ENCODE measurements around the gene SPEF1. TPM values are rescaled to one million over a fixed set of nuclear protein-coding genes. Genes with fewer than 3 reads are reported as not detected.
"Not testable (repeated sequence)": the region's sequence is repeated elsewhere in the genome, so short reads cannot be mapped to it uniquely, and the experiment has no call there.

SPEF1 gene, protein sequence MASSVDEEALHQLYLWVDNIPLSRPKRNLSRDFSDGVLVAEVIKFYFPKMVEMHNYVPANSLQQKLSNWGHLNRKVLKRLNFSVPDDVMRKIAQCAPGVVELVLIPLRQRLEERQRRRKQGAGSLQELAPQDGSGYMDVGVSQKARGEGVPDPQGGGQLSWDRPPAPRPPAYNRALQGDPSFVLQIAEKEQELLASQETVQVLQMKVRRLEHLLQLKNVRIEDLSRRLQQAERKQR
- 0.17 and 0.62 TPM in 2 replicates for polyA plus RNA-seq (2014; cell fraction: cytosol; rRNA removed)
- 0.20 and 3.4 TPM in 2 replicates for polyA plus RNA-seq (2014; cell fraction: nucleus; rRNA removed)

DNA sequence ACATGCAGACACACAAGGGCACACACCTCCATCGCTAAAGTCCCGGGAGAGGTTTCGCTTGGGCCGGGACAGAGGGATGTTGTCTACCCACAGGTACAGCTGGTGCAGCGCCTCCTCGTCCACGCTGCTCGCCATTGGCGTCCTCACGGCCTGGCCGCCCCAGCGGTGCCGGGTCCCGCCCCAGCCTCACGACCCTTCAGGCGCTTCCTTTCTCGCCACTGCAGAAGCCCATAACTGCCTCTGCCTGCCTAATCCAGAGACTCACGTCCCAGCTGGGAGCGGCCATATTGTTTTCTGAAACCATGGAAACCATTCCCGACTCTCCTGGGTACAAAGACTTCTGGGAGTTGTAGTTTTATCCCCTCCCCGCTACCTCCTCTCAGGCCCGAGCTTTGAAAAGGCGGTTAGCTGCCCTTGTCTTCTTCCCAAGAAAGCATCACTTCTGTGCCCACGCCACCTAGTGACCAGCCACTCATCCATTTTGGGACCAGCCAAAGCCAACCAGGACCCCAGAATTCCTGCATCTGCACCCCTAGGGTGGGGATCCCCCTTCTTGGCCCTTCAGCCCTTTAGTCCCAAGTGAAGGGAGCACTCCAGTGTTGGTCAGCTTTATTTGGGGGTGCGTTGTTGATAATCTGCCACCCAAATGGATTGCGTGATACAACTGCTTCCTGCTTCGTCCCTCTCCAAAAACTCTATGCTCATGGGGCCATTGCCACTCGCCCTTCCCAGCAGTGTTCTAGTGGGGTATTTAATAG, at the start of gene SPEF1:
SPEF1 (minus strand) TSS at position 296 of the 758 bp plus-strand sequence; CDS start at position 135, 161 bp downstream.
- peak; percentile 96 for DNase-seq (ENCODE audit: low spot score)

DNA sequence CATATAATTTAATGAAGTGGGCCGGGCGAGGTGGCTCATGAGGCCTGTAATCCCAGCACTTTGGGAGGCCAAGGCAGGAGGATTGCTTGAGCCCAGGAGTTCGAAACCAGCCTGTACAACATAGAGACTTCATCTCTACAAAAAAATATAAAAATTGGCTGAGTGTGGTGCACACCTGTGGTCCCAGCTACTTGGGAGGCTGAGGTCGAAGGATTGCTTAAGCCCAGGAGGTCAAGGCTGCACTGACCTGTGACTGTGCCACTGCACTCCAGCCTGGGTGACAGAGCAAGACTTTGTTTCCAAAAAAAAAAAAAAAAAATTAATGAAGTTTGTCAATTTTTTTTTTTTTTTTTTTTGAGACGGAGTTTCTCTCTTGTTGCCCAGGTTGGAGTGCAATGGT, 48.6 kb upstream of the SPEF1 start:
- DNase-seq (ENCODE audit: low spot score), result not testable (repeated sequence)

DNA sequence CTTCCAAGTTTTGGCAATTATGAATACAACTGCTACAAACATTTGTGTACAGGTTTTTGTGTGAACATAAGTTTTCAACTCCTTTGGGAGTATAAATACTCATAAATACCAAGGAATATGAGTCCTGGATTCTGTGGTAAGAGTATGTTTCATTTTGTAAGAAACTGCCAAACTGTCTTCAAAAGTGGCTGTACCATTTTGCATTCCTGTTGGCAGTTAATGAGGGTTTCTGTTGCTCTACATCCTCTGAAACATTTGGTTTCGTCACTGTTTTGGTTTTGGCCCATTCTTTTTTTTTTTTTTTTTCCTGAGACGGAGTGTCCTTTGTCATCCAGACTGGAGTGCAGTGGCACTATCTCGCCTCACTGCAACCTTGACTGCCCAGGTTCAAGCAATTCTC, 47.5 kb upstream of the SPEF1 start:
- no peak for DNase-seq (ENCODE audit: low spot score)

DNA sequence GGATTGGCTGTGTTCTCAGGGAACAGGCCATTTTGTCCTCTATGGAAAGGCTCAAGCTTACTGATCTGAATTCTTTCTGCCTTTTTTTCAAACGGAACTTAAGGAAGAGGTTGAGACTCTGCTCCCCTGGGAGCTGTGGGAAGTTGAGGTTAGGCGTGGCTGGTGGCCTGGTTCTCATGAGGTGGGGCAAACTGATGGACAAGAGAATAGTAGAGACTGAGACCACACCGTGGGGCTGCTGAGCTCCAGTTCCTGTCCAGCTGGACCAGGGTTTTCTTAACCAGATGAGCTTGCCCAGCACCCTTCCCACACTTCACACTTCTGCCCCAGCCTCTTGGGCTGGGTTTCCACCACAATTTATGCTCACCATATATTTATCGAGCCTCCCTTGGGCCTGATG, 45.2 kb upstream of the SPEF1 start:
- no peak for DNase-seq (ENCODE audit: low spot score)

DNA sequence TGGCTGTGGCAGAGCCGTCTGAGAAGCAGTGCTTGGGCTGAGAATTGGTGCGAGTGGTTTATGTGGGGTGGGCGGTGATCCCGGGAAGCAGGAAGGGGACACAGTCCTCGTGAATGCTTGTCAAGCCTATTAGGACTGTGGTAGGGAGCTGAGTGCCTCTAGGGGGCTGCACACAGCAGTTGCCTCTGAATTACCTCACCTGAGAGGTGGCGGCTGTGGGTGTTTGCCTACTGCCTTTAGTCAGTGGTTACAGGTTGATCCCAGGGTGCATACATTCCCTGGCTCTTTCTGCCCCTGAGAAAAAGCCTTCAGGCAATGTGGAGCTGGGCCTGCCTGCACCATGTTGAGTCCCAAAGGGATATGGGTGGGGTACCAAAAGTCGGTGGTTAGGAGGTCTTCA, 44.3 kb upstream of the SPEF1 start:
- DNase-seq (ENCODE audit: low spot score), result no peak

DNA sequence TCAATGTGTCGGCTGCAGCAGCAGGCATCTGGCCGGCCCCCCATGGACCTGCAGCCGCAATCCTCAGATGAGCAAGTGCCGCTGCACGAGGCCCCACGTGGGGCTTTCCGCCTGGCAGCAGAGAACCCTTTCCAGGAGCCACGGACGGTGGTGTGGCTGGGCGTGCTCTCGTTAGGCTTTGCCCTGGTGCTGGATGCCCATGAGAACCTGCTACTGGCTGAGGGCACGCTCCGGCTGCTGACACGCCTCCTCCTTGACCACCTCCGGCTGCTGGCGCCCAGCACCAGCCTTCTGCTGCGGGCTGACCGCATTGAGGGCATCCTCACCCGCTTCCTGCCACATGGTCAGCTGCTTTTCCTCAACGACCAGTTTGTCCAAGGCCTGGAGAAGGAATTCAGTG, 42.6 kb upstream of the SPEF1 start:
- no peak for DNase-seq (ENCODE audit: low spot score)

DNA sequence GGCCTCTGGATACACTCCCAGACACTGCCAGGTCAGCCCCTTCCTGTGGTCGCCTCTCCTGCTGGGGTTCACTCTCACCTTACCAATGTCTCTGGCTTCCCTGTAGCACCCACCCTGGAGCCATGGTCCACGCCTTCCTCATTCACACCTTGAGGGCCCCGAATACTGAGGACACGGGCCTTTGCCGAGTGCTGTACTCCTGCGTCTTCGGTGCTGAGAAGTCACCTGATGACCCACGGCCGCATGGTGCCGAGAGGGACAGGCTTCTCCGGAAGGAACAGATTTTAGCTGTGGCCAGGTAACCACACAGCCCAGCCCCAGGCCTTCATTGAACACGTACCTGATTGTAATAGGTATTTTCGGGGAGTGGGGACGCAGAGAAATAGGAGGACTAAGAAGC, 40.7 kb upstream of the SPEF1 start:
- DNase-seq (ENCODE audit: low spot score), result no peak

DNA sequence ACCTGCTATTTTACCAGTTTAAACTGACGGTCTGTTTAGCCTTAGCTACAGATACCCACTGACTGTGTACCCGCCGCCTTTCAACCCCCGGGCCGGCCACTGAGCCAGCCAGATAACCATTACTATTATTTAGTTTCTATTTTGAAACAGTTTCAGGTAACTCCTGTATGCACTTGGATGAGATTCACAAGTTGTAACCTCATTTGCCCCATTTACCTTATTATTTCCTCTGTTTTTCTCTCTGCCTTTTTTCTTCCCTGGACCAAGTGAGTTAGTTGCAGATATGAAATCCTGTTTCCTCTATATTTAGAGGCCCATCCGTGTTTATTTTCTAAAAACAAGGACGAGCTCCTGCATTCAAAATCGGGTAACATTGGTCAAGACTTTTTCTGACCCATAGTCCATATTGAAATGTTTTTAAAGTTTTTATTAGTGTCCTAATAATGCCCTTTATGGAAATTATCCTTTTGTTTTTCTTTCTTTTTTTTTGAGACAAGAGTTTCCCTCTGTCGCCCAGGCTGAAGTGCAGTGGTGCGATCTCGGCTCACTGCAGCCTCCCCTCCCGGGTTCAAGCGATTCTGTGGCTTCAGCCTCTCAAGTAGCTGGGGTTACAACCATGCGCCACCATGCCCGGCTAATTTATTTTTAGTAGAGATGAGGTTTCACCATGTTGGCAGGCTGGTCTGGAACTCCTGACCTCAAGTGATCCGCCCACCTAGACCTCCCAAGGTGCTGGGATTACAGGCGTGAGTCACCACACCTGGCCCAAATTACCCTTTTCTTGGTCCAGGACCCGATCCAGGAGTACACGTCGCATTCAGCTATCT, 39.9 kb upstream of the SPEF1 start:
- no peak for DNase-seq (ENCODE audit: low spot score)

DNA sequence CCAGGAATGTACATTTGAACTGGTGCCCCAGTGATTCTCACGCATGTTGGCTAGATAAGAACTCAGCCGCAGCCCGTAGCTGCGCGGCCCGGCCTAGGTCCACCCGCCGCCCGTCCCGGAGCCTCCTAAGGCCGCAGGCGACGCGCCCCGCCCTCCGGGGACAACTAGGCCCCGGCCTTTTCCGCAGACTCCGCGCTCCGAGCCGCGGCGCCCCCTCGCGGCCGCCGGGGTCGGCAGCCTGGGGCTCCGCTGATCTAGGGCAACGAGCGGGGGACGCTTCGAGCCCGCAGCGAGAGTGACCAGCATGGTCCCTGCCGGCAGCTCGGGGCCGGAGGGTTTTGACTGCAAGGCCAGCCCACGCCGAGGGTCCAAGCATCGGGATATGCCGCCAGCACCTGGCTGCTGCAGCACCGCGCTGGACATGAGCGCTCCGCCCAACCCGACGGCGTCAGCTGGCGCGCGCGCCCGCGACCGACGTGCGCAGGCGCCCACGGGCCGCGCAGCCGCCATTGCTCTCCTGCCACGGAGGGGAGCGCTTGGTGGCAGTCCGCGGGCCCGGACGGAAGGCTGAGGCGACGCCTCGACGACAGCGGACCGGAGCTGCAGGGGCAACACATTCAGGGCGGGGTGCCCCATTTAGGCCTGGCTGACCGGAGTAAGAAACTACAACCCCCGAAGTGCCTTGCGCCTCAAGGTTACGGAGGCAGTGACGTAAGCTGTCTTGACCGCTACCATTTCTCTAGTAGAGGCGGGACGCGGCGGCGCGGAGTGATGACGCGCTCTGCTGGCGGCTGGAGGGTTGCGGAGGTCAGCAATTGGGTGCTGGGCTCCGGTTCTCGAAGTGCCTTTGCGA, 39.0 kb upstream of the SPEF1 start, which contains the start of gene AP5S1:
AP5S1 (plus strand) TSS at position 500 of the 853 bp plus-strand sequence. CDS start 1,571 bp downstream, outside the sequence.
- peak; percentile 96 for DNase-seq (ENCODE audit: low spot score)

DNA sequence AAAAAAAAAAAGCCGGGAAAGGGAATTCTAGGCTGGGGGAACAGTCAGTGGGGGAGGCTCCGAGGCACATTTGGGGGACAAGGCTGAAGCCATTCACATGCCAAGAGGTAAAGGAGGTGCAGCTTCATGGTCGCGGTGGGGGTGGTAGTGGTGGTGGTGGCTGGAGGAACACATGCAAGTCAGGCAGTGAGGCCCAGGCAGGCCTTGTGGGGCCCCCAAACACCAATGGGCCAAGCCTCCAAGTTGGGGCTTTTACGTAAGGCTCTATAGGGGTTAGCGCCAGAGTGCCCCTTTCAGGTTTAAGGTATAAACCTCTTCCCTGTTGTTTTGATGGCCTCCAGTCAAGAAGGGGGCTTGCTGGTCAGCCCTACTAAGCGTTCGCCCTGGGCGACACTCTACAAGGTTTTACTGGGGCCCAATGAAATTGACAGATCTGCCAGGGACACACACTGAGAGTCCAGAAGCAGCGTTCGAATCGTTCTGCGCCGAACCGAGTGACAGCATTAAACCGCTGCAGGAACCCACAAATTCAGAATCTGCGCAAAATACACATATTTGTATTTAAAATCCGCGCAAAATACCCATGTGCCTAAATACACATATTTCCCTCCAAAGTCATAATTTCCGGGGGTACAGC, 38.3 kb upstream of the SPEF1 start:
- DNase-seq (ENCODE audit: low spot score), result no peak

DNA sequence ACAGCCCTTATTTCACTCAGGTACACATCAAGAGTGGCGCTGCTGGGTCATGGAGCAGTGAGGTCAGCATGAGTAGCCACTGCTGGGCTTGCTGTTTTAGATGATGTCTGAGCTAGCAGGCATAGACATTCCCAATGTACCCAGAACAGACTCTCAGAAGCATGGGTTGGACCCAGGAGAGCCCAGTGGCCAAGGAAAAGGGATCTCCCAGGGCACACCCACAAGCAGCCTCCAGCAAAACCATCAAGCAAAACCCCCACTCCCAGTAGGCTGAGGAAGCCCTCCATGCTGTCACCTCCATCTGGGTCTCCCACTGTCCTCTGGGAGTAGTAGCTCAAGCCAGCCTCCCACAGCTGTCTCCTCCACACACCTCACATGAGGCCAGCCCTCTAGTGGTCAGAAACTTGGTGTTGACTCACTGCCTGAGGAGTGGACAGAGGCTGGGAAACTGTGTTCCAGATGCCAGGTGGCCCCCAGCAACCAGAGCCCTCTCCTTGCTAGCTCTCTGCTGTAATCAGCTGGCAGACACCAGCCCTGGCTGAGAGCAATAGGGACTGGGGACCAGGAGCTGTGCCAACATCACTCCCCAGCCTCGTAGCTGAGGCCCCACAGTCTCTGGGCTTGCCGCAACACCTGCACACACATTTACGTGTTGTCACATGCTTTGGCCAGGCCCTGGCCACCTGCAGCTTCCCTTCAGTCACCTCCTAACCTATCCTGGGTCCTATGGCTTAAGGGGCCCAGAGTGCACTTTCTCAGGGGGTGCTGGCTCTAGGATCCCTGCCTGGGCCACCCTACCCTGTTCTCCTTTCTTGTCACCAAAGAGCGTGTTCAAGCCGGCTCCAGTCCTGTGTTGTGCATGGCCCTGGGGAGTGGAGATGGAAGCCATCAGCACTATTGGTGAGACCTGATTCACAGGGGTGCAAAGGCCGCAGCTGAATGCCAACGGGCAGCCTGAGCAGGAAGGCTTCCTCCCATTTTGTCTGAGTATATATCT, 37.2 kb upstream of the SPEF1 start:
- DNase-seq (ENCODE audit: low spot score), result peak; percentile 93

DNA sequence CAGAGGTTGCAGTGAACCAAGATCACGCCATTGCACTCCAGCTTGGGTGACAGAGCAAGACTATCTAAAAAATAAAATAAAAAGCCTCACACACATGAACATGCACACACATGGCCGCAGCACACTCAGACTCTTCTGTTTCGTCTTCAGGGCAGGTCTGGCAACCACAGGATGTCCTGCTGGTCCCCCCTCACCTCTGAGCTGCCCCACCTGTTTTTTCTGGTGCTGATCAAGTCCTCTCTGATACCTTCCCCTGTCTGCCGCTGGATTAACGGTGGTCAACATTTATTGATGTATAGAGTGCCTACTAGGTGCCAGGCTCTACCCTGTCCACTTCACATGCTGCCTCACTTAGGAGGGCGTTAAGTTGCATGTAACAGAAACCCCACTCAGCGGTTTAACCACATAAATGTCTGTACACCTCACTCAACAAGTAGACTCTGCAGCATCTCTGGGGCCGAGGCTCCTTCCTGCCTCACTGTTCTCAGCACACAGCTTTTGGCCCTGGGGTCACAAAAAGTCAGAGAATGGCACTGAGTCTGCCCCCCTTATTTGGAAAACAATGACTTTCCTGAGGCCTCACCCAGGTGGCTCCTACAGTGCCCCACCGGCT, 34.6 kb upstream of the SPEF1 start:
- no peak for DNase-seq (ENCODE audit: low spot score)

DNA sequence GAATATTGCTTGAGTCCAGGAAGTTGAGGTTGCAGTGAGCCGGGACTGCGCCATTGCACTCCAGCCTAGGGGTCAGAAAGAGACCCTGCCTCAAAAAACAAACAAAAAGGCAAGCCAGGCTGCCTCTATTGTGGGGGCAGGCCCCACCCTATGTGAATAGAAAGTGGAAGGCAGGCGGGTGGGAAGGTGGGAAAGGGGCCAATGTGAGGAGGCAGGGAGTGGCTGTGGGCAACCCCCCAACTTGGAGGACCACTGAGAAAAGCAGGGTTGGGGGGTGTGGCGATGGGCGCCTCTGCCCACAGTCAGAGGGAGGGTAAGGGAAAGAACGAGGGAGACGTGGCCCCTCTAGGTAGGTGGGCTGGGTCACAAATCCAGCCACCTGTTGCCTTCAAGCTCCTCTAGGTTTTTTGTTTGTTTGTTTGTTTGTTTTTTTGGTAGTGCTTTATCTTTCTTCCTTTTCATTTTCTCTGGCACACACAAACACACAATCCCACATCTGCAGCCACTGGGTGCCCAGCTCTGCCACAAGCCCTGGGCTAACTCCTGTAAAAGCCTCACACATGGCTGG, 33.8 kb upstream of the SPEF1 start:
- peak; percentile 4 for DNase-seq (ENCODE audit: low spot score)

DNA sequence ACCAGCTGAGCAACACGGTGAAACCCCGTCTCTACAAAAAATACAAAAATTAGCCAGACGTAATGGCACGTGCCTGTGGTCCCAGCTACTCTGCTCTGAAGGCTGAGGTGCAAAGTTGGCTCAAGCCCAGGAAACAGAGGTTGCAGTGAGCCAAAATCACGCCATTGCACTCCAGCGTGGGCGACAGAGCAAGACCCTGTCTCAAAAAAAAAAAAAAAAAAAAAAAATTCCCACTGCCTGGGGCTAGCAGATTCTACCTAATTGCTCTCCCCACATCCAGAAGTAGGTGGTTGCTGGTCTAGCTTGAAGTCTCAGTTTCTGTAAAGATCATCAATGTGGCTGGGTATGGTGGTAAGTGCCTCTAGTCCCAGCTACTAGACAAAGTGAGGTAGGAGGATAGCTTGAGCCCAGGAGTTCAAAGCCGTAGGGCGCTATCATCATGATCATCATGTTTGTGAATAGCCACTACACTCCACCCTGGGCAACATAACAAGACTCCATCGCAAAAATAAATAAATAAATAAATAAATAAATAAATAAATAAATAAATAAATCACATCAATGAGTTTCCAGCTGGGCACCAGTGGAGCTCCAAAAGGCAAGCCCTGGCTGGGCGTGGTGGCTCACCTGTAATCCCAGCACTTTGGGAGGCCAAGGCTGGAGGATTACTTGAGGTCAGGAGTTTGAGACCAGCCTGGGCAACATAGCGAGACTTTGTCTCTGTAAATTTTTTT, 32.8 kb upstream of the SPEF1 start:
- peak; percentile 5 for DNase-seq (ENCODE audit: low spot score)

DNA sequence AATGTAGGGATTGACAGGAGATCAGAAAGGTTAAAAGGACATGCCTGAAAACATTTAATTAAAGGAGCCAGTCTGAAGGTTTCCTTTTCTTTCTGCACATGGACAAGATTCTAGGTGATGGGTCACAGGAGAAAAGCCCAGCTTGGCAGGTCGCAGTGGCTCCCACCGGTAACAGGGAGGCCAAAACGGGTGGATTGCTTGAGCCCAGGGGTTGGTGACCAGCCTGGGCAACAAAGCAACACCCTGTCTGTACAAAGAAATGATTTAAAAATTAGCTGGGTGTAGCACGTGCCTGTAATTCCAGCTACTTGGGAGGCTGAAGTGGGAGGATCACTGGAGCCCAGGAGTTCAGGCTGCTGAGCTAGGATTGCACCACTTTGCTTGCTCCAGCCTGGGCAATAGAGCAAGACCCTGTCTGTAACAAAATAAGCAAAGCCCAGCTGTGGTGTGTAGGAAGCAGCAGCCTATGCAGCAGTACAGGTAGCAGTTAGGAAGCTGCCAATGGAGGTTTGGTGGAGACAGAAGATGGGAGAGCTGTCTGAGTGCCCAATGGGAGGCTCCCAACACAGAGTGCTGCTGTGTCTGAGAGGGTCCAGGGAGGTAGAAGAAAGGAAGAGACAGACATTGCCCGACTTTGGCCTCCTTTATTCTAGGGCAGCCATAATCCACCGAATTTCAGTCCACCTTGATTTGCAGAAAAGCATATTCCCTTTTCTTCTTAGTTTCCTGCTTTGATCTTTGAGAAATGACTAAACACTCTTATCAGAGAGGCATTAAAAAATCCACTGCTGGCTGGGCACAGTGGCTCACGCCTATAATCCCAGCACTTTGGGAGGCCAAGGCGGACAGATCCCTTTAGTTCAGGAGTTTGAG, 32.0 kb upstream of the SPEF1 start:
- DNase-seq (ENCODE audit: low spot score), result peak; percentile 10

DNA sequence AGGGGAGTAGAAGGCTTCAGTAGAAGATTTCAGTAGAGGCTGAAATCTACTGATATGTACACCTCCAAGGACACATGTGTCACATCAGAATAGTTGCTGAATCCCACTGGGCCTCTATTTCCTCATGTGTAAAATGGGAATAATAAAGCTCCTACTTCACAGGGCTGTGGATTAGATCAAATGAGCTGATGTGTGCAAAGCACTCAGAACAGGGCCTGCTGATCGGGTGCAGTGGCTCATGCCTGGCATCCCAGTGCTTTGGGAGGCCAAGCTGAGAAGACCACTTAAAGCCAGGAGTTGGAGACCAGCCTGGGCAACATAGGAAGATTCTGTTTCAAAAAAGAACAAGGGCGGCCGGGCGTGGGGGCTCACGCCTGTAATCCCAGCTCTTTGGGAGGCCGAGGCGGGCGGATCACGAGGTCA, 31.0 kb upstream of the SPEF1 start:
- DNase-seq (ENCODE audit: low spot score), result no peak

Measured in SK-N-DZ (cell line).